Hepatocyte (in vitro differentiated cells): ENCODE data around the gene DDR2. TPM values are rescaled to one million over a fixed set of nuclear protein-coding genes. Genes with fewer than 3 reads are reported as not detected.

Experiments
- DNase-seq: peaks from one replicate; pipeline ENCODE4 v3.0.0-alpha.2; 2016; ENCODE audit warnings: low spot score
- H2AFZ ChIP-seq: fragments of 200-600 bp; sonication (generic); 2 replicates; pipeline ENCODE4 v1.6.0; 2016; ENCODE audit warnings: antibody characterized with exemption, mild to moderate bottlenecking
- H3K27ac ChIP-seq: fragments of 200-600 bp; sonication (generic); 2 replicates; pipeline ENCODE4 v1.5.1; 2016; ENCODE audit warnings: mild to moderate bottlenecking
- H3K27me3 ChIP-seq: fragments of 200-600 bp; sonication (generic); 2 replicates; pipeline ENCODE4 v1.6.1; 2016
- H3K36me3 ChIP-seq: fragments of 200-600 bp; sonication (generic); replicated peaks from 2 replicates; pipeline ENCODE4 v1.5.1; 2016; ENCODE audit warnings: low read depth; ENCODE audit not compliant: insufficient read depth
- H3K4me1 ChIP-seq: fragments of 200-600 bp; sonication (generic); 2 replicates; pipeline ENCODE4 v1.5.1; 2016; ENCODE audit warnings: mild to moderate bottlenecking, moderate library complexity; ENCODE audit not compliant: insufficient read depth
- H3K4me2 ChIP-seq: fragments of 200-600 bp; sonication (generic); 2 replicates; pipeline ENCODE4 v1.6.0; 2016
- H3K4me3 ChIP-seq: fragments of 200-600 bp; sonication (generic); 2 replicates; pipeline ENCODE4 v1.5.1; 2016; ENCODE audit warnings: mild to moderate bottlenecking
- H3K79me2 ChIP-seq: fragments of 200-600 bp; sonication (generic); 2 replicates; pipeline ENCODE4 v1.6.0; 2017; ENCODE audit warnings: mild to moderate bottlenecking
- H3K9me2 ChIP-seq: fragments of 200-600 bp; sonication (generic); replicated peaks from 2 replicates; pipeline ENCODE4 v1.6.0; 2017; ENCODE audit warnings: mild to moderate bottlenecking; ENCODE audit not compliant: insufficient read depth
- H3K9me3 ChIP-seq: fragments of 200-600 bp; sonication (generic); 2 replicates; pipeline ENCODE4 v1.5.1; 2016; ENCODE audit warnings: low read depth, mild to moderate bottlenecking
- H4K20me1 ChIP-seq: fragments of 200-600 bp; sonication (generic); 2 replicates; pipeline ENCODE4 v1.6.0; 2016; ENCODE audit warnings: mild to moderate bottlenecking; ENCODE audit not compliant: insufficient read depth, poor library complexity, severe bottlenecking
- EZH2 ChIP-seq: fragments of 200-600 bp; sonication (generic); IDR thresholded peaks from 2 replicates; pipeline ENCODE4 v1.6.1; 2016; ENCODE audit warnings: antibody characterized with exemption, mild to moderate bottlenecking, borderline replicate concordance
- EZH2phosphoT487 ChIP-seq: fragments of 200-600 bp; sonication (generic); IDR thresholded peaks from one replicate; pipeline ENCODE4 v1.6.1; 2018; ENCODE audit warnings: antibody characterized with exemption, mild to moderate bottlenecking, low read depth, moderate library complexity; ENCODE audit not compliant: unreplicated experiment, severe bottlenecking
- WGBS: methylation state at CpG from one replicate; pipeline ENCODE4 v1.1.6; 2016; ENCODE audit warnings: low lambda C conversion rate; ENCODE audit errors: missing lambda C conversion rate; 5-methylcytosine and 5-hydroxymethylcytosine counted together
- polyA plus RNA-seq: library from polyadenylated mRNA; unstranded; fragments of >200 nt; fragmentation: Nextera tagmentation; extraction: Ambion mirVana; gene quantifications from 2 replicates; pipeline ENCODE4 v1.2.1, GENCODE V29; 2016
- total RNA-seq: library from RNA; depleted of rRNA; stranded (reverse); fragments of >200 nt; gene quantifications from 2 replicates; pipeline ENCODE4 v1.2.3, GENCODE V29; 2014
- TF ChIP-seq, protein P1 (sequence below): fragments of 200-600 bp; sonication (generic); IDR thresholded peaks from 2 replicates; pipeline ENCODE4 v1.5.1; 2016; ENCODE audit warnings: antibody characterized with exemption, mild to moderate bottlenecking; ENCODE audit not compliant: poor library complexity

DDR2 gene
- total and polyA plus RNA-seq, 2 experiments from 2014 or later: 15.7 to 40.2 TPM

DNA sequence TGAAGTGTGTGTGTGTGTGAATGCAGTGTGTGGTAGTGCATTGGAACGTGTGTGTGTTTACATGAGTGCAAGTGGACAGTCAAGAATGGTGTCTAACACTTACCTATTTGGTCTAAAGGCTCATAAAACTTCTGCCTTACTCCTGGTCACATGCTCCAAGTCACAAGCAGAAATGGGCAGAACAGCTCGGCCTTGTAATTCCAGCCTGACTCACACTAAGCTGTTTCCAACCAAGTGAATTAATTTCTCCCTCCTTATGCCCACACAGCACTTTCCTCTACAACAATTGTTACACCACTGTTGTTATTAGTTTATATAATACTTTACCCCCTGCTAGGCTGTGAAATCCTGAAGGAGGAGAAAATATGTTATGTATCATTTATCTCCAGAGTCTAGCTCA, 43.8 kb downstream of the DDR2 start:
- WGBS: 43% methylated on average over 2 of the region's 2 CpGs

DNA sequence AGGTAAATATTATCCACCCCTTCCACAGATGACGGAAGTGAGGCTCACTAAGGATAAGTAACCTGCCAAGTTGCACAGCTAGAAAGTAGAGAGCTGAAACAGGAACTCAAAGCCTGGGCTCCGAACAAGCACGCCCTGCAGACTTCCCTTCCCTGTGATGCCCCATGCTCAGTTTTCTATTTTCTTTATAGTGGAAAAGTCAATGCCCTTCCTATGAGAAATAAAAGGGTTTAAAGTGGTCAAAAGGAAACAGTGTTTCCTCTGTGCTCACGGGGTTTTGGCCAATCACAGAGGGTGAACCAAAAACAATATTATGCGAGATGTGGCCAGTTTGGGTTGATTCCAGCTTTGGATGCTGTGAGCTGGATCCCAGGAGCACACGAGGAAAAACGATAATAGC, 44.5 kb downstream of the DDR2 start:
- 92% methylated on average over 7 of the region's 7 CpGs for WGBS
- Histone ChIP-seq H2AFZ (no peak overlapping the region), H3K4me2 (no peak overlapping the region), H4K20me1 (no peaks in the 10 kb centered on the region), H3K27me3 (no peaks in the 10 kb centered on the region), H3K4me1 (peaks cover 13% of the 10 kb centered on the region), H3K9me3 (no peaks in the 10 kb centered on the region), H3K27ac (peak overlapping the region; percentile 29), H3K9me2 (no peaks in the 10 kb centered on the region), H3K79me2 (peaks cover 34% of the 10 kb centered on the region), H3K36me3 (no peaks in the 10 kb centered on the region), H3K4me3 (no peak overlapping the region)
- no peak for DNase-seq
- TF ChIP-seq, protein P1, sequence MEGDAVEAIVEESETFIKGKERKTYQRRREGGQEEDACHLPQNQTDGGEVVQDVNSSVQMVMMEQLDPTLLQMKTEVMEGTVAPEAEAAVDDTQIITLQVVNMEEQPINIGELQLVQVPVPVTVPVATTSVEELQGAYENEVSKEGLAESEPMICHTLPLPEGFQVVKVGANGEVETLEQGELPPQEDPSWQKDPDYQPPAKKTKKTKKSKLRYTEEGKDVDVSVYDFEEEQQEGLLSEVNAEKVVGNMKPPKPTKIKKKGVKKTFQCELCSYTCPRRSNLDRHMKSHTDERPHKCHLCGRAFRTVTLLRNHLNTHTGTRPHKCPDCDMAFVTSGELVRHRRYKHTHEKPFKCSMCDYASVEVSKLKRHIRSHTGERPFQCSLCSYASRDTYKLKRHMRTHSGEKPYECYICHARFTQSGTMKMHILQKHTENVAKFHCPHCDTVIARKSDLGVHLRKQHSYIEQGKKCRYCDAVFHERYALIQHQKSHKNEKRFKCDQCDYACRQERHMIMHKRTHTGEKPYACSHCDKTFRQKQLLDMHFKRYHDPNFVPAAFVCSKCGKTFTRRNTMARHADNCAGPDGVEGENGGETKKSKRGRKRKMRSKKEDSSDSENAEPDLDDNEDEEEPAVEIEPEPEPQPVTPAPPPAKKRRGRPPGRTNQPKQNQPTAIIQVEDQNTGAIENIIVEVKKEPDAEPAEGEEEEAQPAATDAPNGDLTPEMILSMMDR: no peak
- TF ChIP-seq EZH2: no peak
- TF ChIP-seq EZH2phosphoT487: no peak

More for the DNA sequence above, 43.8 kb downstream of the DDR2 start:
- DNase-seq: peak; percentile 33
- H3K4me3 ChIP-seq: no peak overlapping the region
- no peaks in the 10 kb centered on the region for H4K20me1 ChIP-seq
- no peaks in the 10 kb centered on the region for H3K9me2 ChIP-seq
- H3K4me2 ChIP-seq: no peak overlapping the region
- peaks cover 13% of the 10 kb centered on the region for H3K4me1 ChIP-seq
- H3K79me2 ChIP-seq: peaks cover 27% of the 10 kb centered on the region
- H3K36me3 ChIP-seq: no peaks in the 10 kb centered on the region
- peak overlapping the region; percentile 29 for H3K27ac ChIP-seq
- TF ChIP-seq, protein P1: no peak
- TF ChIP-seq EZH2phosphoT487: no peak
- TF ChIP-seq EZH2: no peak
- no peaks in the 10 kb centered on the region for H3K27me3 ChIP-seq
- H2AFZ ChIP-seq: no peak overlapping the region
- H3K9me3 ChIP-seq: no peaks in the 10 kb centered on the region

DNA sequence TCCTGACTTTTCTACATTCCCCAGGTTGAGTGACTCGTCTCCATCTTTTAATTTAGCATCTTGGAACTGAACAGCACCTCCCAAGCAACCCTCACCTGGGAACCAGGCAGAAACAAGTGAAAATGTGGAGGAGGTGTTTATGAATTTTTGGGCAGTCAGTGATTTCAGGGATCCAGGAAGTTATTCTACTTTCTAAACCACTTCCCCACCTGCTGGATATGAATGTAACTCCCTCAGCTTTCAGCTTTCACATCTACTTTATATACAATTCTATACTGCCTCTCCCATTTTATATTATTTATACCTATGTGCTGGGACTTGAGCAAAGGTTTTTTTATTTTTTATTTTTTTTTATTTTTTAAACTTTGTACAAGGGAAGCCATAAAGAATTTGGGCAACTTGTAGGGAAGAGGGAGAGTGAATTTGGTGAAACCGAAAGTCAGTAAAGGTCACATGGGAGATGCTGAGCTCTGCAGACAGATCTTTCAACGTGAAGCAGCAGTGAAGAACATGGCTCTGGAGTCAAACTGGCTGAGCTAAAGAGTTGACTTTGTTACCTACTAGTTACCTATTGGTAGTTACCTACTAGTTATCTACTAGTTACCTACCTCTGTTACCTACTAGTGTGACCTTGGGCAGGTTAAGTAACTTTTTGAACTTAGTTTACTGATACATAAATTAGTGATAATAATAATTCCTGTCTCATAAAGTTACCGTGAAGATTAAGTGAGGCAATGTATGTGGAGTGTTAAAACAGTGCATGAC, 45.5 kb downstream of the DDR2 start:
- no peak for DNase-seq
- TF ChIP-seq, protein P1: no peak
- no peak for TF ChIP-seq EZH2
- no peak for TF ChIP-seq EZH2phosphoT487
- Histone ChIP-seq H3K9me2 (no peaks in the 10 kb centered on the region), H3K36me3 (no peaks in the 10 kb centered on the region), H3K79me2 (peaks cover 34% of the 10 kb centered on the region), H3K4me3 (no peak overlapping the region), H4K20me1 (no peaks in the 10 kb centered on the region), H3K27me3 (no peaks in the 10 kb centered on the region), H3K4me2 (no peak overlapping the region), H3K27ac (no peak overlapping the region), H3K9me3 (no peaks in the 10 kb centered on the region), H2AFZ (no peak overlapping the region), H3K4me1 (peaks cover 13% of the 10 kb centered on the region)
- 80% methylated on average over 4 of the region's 4 CpGs for WGBS
